HL-60/S4 treated with phorbol 12-myristate 13-acetate at 8.2 ng/mL for 4 days and 3 days (cell line): Measurements from ENCODE around the gene ZC3H7B.

Experiments
- in situ Hi-C: fragments of 300-500 bp; cut with MboI; formaldehyde crosslinking; loops from 2 replicates; pipeline ENCODE4 v1.15.0; 2022; ENCODE audit warnings: low sequenced_read_pairs

Gene ZC3H7B

GRCh38 chr22:41330169-41330568, 28.8 kb downstream of the ZC3H7B start:
- in situ Hi-C loops = no loop called here

GRCh38 chr22:41332217-41332939, 31.1 kb downstream of the ZC3H7B start:
- in situ Hi-C loops = no loop called here

DNA sequence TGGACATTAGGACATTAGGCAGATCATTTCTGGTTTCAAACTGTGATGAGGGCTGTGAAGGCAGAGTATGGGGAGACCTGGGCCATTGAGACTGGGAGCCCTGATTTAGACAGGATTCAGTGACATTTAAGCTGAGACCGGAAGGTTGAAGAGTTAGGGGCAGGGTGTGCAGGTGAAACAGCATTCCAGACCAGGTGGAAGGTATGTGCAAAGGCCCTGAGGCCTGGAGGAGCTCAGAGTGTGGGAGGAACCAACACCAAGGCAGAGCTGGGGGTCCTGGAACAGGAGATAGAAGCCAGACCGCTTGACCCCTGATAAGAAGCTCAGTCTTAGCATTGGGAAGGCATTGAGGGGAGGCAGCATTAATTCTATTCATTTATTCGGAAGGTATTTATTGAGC, 32.5 kb downstream of the ZC3H7B start:
- in situ Hi-C loops = no loop called here

- in situ Hi-C loops = no loop called here
Measured at GRCh38 chr22:41334215-41334614, 32.9 kb downstream of the ZC3H7B start.

DNA sequence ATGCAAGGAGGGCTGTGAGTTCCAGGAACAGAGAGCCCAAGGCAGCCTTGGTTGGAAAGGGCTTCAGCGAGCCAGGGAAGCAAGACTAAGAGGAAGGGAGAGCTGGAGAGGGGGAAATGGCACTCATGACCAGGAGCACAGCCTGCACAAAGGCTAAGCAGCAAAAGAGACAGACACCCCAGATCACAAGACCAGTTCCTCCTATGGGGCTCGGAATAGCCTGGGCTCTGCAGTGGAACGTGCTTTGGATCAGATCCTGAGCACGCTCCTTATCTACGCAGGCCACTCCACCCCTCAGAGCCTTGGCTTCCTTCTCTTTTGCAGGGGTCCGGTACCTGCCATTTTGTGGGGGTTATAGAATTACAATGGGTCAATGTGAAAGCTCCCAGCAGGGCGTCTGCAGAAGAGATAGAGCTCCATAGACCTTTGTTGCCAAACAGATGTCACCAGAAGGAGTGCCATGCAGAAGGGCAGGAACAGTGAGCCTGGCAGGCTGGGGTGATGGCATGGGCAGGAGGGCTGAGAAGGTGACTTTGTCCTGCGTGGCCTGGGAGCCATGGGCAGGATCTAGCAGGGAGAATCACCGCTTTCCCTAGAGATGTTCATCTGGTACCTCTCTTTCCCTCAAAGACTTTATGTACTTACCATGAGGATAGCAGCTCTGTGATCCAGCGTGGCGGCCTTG, 33.8 kb downstream of the ZC3H7B start:
- in situ Hi-C loops = no loop called here

- in situ Hi-C loops = no loop called here
Measured at GRCh38 chr22:41338614-41339212, 37.4 kb downstream of the ZC3H7B start.

- in situ Hi-C loops = no loop called here
Measured at GRCh38 chr22:41339823-41340222, 38.5 kb downstream of the ZC3H7B start.

DNA sequence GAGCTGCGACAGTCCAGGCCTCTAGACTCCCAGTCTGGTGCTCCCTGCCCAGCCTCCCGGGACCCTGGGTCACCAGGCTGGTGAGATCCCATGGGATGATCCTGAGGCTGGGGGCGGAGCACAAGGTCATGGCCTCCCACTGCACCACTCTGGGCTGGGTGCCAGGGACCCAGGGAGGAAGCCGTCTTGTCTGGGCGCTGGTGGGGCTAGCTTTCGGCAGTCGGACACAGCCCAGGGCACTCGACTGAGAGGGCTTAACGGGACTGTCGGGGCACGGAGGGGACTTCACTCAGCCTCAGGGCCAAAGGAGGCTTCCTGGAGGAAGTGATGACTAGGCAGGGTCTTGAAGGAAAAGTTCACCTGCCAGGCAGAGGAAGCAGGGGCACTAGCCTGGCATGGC, 39.0 kb downstream of the ZC3H7B start:
- in situ Hi-C loops = no loop called here

GRCh38 chr22:41341012-41341411, 39.7 kb downstream of the ZC3H7B start:
- in situ Hi-C loops = no loop called here

GRCh38 chr22:41341990-41342389, 40.7 kb downstream of the ZC3H7B start:
- in situ Hi-C loops = no loop called here

DNA sequence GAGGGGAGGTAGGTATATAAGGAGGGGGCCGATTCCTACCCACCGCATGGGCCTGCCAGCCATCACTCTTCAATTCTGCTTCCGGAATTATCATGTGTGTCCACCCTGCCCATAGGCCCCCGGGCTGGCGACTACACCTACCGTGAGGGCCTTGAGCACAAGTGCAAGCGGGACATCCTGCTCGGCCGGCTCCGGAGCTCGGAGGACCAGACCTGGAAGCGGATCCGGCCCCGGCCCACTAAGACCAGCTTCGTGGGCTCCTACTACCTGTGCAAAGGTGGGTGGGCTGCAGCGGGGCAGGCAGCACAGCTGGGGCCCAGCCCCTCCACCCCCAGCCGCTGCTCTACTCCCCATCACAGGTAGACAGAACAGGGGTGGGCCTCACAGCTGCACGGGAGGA, 42.0 kb downstream of the ZC3H7B start:
- in situ Hi-C loops = no loop called here

GRCh38 chr22:41343717-41344116, 42.4 kb downstream of the ZC3H7B start:
- in situ Hi-C loops = no loop called here

- in situ Hi-C loops = no loop called here
Measured at GRCh38 chr22:41344189-41344788, 43.0 kb downstream of the ZC3H7B start.

GRCh38 chr22:41345807-41346335, 44.5 kb downstream of the ZC3H7B start:
- in situ Hi-C loops = no loop called here

- in situ Hi-C loops = no loop called here
Measured at GRCh38 chr22:41347066-41347859, 45.9 kb downstream of the ZC3H7B start.

DNA sequence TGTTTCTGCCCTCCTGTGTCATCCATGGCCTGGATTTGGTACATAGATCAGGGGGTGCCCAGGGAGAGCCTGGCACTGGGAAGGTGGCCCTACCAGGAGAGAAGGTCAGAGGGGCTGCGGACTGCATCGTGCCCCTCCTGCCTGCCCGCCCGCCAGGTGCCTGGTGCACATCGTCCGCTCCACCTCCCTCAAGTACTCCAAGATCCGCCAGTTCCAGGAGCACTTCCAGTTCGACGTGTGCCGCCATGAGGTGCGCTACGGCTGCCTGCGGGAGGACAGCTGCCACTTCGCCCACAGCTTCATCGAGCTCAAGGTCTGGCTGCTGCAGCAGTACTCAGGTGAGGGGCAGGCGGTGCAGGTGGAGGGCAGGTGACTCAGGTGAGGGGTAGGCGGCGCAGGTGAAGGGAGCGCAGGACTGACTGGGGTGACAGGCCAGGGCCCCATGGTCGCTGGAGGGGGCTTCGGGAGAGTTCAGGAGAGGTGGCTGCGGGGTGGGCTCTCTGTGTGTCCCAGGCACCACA, 47.7 kb downstream of the ZC3H7B start:
- in situ Hi-C loops = no loop called here

DNA sequence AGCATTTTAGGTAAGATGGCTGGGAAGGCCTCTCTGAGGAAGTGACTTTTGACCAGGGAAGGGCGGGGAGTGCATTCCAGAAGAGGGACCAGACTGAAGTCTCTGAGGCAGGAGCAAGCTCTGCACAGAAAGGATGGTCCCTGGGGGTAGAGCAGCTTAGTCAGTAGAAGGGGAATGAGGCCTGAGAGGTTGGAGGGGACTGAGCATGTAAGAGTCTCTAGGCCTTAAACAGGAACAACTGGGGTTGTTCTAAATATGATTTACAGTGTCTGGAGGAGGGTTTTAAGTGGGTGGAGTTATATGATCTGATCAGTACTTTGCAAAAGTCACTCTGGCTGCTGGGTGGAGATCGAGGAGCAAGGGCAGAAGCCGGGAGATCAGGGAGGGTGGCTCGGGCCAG, 48.8 kb downstream of the ZC3H7B start:
- in situ Hi-C loops = no loop called here

DNA sequence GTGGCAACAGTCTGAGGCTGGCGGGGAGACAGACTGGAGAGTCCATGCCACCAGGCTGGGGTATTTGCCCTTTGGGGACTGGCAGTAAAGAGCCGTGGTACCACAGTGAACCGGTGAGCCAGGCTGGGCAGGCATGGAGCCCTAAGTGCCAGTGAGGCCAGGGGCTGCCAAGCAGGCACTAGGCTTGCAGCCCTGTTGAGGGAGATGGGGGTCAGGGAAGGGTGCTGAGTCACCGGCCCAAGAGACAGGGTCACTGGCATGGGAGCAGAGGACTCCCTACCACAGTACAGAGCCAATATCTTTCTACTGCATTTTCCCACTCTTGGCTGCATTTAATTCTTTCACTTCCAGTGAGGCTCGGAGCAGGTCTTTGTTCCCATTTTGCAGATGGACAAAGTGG, 49.7 kb downstream of the ZC3H7B start:
- in situ Hi-C loops = no loop called here

DNA sequence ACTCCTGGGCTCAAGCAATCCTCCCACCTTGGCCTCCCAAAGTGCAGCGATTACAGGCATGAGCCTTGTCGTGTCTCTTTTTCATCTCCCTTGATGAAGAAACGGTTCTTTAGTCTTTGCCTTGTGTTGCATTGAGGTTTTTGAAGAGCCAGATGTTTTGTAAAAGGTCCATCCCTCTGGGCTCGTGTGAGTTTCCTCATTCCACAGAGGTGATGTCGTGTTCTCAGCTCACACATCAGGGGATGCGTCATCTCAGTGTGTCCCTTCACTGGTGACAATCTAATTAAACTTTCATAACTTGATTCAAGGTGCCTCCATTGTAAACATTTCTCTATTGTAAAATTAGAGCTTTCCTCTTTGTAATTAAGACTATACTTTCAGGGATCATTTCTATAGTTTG, 50.7 kb downstream of the ZC3H7B start:
- in situ Hi-C loops = no loop called here

DNA sequence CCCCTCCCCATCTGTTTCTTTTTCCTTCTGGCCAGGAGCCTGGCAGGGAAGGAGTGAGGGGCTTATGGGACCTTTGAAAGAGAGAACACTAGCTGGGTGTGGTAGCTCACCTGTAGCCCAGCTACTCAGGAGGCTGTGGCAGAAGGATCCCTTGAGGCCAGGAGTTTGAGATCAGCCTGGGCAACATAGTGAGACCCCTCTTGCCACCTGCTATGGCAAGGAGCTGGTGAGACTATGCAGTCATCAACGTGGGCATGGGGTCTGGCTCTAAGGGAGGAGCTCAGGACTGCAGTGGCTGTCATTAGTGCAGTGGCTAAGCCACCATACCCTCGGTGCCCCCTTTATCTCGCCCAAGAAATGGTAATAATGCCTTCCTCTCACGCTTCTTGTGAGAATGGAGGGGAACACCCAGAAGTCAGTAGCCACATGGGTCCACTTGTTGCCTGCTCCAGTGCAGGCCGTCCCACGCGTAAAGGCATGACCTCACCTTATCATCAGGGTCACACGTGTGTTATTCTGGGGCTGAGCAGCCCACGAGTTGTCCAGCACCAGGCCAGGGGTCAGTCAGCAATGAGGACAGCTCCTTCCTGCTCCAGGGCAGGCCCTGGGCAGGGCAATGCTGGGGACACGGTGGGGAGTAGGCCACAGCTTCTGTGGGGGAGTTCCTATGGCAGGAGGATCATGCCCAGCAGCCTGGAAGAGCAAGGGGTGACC, 52.7 kb downstream of the ZC3H7B start:
- in situ Hi-C loops = no loop called here
